ENCODE data around the gene CBX4. TPM values are rescaled to one million over a fixed set of nuclear protein-coding genes. Genes with fewer than 3 reads are reported as not detected.

CBX4 gene
- total RNA-seq, 2 donors from 2014 or later: 22.8 to 24.3 TPM

DNA sequence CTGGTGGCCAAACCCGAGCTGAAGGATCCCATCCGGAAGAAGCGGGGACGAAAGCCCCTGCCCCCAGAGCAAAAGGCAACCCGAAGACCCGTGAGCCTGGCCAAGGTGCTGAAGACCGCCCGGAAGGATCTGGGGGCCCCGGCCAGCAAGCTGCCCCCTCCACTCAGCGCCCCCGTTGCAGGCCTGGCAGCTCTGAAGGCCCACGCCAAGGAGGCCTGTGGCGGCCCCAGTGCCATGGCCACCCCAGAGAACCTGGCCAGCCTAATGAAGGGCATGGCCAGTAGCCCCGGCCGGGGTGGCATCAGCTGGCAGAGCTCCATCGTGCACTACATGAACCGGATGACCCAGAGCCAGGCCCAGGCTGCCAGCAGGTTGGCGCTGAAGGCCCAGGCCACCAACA is 55.3 kb downstream of the CBX4 start:
- H3K27ac ChIP-seq: no peak overlapping the region
- TF ChIP-seq, protein P1, sequence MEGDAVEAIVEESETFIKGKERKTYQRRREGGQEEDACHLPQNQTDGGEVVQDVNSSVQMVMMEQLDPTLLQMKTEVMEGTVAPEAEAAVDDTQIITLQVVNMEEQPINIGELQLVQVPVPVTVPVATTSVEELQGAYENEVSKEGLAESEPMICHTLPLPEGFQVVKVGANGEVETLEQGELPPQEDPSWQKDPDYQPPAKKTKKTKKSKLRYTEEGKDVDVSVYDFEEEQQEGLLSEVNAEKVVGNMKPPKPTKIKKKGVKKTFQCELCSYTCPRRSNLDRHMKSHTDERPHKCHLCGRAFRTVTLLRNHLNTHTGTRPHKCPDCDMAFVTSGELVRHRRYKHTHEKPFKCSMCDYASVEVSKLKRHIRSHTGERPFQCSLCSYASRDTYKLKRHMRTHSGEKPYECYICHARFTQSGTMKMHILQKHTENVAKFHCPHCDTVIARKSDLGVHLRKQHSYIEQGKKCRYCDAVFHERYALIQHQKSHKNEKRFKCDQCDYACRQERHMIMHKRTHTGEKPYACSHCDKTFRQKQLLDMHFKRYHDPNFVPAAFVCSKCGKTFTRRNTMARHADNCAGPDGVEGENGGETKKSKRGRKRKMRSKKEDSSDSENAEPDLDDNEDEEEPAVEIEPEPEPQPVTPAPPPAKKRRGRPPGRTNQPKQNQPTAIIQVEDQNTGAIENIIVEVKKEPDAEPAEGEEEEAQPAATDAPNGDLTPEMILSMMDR (IDR thresholded peaks at IDR 0.05): no peak
- H3K27me3 ChIP-seq: peaks cover under 1 to 7% of the 10 kb centered on the region in 2 donors
- H3K4me1 ChIP-seq: peaks cover 0 to 14% of the 10 kb centered on the region in 2 donors
- H3K9me3 ChIP-seq: no peaks in the 10 kb centered on the region
- H3K4me3 ChIP-seq: no peak overlapping the region
- H3K36me3 ChIP-seq: no peaks in the 10 kb centered on the region
- DNase-seq (ENCODE audit: low spot score): no peak

Other genes with a start within 250 kb of the CBX4 start
- not detected for gene RBFOX3, start 228.4 kb downstream of the CBX4 start, total RNA-seq
- not detected for gene ENPP7, start 108.5 kb downstream of the CBX4 start, total RNA-seq
- 1 to 10 TPM; 1.0 to 1.7 TPM for gene CBX2, start 61.3 kb downstream of the CBX4 start, total RNA-seq
- 1 to 10 TPM; 2.7 to 3.0 TPM for gene CBX8, start 42.4 kb downstream of the CBX4 start, total RNA-seq
- gene TBC1D16, start 196.4 kb upstream of the CBX4 start, total RNA-seq: 10 to 100 TPM in 1 of 2 donors, 1 to 10 TPM in 1; 9.8 to 19.4 TPM
- 1 to 10 TPM; 3.0 to 9.3 TPM for gene CCDC40, start 197.2 kb upstream of the CBX4 start, total RNA-seq

All from right atrium auricular region (tissue), 2 donors.